Measurements from ENCODE around the gene RASGRP2.

- TF ChIP-seq CTCF (IDR thresholded peaks at IDR 0.05) (no peak), POLR2A (IDR thresholded peaks at IDR 0.05) (no peak)
Observed at GRCh38 chr11:64771861-64772260, 27.9 kb upstream of the RASGRP2 start.
